Central memory CD4-positive, alpha-beta T cell (primary cell): ENCODE measurements around the gene MRPS35.

Experiments used
- DNase-seq: peaks from one replicate; pipeline ENCODE4 v3.0.0; 2022

Gene MRPS35

DNA sequence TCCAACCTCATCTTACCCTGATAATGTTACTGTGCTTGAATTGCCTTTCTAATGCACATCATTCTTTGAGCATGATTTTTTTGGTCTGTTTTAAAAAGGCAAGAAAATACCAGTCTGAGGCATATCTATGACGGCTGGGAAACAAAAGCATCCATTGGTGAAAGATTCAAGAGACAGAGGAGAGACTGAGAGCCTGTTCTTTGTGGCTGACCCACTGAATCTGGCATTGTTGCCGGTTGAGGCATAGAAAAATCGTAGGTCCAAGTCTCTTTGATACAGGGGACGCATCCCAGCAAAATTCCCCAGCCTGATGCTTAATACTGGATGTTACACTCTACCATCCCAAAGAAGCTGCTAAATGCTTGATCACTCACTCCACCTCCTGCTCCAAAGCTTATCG is 66.5 kb downstream of the MRPS35 start:
- DNase-seq: no peak

GRCh38 chr12:27778206-27778605 is 67.6 kb downstream of the MRPS35 start:
- no peak for DNase-seq

- no peak for DNase-seq
Observed at GRCh38 chr12:27779416-27779919, 68.8 kb downstream of the MRPS35 start.

DNA sequence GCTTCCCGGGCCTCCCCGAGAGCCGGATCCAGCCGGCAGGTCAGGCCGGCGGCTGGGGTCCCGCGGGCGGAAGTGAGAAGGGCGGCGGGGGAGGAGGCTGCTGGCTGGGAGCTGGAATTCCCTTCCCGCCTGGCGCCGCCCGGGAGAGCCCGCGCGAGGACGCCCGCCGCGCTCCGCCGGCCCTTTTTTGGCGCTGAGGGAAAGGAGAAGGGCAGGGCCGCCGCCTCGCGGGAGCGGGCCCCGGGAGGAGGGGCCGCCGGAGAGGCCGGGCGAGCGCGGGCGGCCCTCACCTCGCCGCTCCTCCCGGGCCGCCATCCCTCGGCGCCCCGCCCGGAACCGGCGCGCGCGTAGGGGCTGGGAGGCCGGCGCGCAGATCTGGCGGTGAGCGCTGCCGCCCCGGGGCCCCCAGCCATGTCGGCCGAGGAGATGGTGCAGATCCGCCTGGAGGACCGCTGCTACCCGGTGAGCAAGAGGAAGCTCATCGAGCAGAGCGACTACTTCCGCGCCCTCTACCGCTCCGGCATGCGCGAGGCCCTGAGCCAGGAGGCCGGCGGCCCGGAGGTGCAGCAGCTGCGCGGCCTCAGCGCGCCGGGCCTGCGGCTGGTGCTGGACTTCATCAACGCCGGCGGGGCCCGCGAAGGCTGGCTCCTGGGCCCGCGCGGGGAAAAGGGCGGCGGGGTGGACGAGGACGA is 69.4 kb downstream of the MRPS35 start, which contains the start of the genes KLHL42 and MANSC4:
TSS of gene KLHL42 (plus strand) at position 314 of the 692 bp plus-strand sequence. CDS start at position 412, 98 bp downstream.
TSS of gene MANSC4 (minus strand) at position 317 of the 692 bp plus-strand sequence. CDS start 8,960 bp downstream, outside the sequence.
- peak; percentile 66 for DNase-seq

- no peak for DNase-seq
Observed at GRCh38 chr12:27780612-27781408, 70.2 kb downstream of the MRPS35 start.

- DNase-seq: no peak
Observed at GRCh38 chr12:27781680-27782079, 71.0 kb downstream of the MRPS35 start.

DNA sequence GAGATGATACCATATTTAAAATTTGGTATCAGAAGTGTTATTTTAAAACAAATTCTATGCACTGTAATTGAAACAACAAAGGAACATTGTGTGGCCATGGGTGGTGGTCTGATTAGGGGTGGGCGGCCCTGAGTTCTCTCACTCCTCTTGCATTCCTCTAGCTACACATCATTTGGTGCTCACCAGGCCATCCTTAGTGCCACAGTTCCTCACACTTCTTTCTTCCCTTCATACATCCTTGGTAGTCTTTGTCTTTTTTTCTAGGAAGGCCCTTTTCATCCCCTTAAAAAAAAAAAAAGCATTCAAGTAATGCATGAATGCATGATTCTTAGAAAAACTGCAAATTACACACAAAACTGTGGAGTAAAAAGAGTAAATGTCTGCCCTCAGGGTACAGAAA is 71.8 kb downstream of the MRPS35 start:
- DNase-seq: no peak

GRCh38 chr12:27785882-27786570 is 75.4 kb downstream of the MRPS35 start:
- DNase-seq: no peak

GRCh38 chr12:27787559-27787958 is 76.9 kb downstream of the MRPS35 start:
- DNase-seq: no peak

DNA sequence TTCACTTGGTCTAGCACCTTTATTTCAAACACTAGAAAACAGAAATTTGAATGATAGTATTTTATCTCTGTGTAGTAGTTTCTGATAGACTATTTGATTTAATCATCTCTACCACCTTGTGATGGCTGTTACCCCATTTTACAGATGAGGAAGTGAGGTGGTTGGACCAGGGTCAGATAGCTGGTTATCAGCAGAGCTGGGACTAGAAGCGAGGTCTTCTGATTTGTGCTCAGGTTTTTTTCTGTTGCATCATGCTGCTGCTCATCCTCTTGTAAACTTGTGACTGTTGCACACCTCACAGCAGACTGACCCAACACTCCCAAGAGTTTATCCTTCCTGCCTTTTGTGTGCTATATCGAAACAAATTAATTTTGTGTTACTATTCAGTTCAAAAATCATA is 79.5 kb downstream of the MRPS35 start:
- DNase-seq: no peak

GRCh38 chr12:27794818-27795584 is 84.4 kb downstream of the MRPS35 start:
- DNase-seq: no peak

DNA sequence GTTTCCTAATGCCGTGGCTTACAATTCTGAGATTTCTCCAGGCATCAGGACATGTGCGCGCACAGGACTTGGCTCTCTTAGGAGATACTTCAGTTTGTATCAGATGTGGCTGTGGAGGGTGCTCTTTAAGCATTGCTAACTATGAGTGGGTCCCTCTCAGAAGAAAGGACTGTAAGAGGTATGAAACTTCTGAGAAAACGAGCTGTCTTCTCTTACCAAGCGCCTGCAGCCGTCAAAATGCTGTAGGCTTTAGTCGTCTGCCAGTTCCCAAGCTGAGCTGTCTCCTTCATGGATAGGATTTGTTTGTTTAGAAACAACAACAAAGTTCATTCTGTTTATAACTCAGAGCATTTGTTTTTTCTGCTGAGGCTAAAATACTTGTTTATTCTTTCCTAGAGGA is 85.5 kb downstream of the MRPS35 start:
- no peak for DNase-seq

GRCh38 chr12:27797301-27798025 is 86.8 kb downstream of the MRPS35 start:
- DNase-seq: no peak

GRCh38 chr12:27800819-27801218 is 90.2 kb downstream of the MRPS35 start:
- no peak for DNase-seq

DNA sequence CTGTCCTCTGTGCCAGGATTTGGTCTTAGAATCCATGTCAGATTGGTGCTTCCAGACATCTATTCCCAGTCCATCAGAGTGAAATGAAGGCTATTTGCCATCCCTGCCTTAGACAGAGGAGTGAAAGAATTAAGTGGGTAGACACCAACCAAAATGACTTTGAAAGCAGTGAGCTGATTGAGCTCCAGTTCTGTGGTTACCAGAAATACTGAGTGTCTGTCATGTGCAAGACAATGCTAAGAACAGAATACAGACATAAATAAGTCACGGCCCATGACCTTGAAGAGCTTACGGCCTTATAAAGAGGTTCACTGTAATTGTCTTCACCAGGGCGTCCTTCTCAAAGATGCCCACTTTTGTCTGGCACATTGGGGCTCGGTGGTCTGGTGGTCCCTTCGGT is 91.0 kb downstream of the MRPS35 start:
- no peak for DNase-seq

GRCh38 chr12:27802511-27802910 is 91.9 kb downstream of the MRPS35 start:
- no peak for DNase-seq

GRCh38 chr12:27802936-27803335 is 92.3 kb downstream of the MRPS35 start:
- DNase-seq: no peak

DNA sequence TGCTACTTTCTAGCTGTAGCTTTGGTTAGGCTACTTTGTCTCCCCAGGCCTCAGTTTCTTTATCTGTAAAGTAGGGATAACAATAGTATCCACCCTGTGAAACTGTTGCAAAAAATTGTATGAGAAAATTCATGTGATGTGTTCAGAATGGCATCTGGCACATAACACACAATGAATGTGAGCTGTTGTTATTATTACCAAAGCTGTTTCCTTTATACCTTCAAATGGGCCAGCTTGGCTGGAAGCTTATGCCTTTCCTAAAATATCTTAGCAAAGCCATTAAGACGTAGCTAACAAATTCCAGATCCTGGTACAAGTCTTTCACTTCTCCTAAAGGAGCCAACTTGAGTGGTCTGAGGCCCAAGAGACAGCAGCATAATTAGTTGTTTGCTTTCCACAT is 94.6 kb downstream of the MRPS35 start:
- DNase-seq: no peak
